Muscle of back (tissue), 11 donors: Measurements from ENCODE around the gene PCDH9. TPM values are rescaled to one million over a fixed set of nuclear protein-coding genes. Genes with fewer than 3 reads are reported as not detected.

Experiments
- DNase-seq, 3 donors: peaks; one replicate each; pipeline versions ENCODE4 v3.0.0 to v3.0.0-alpha.2; 2013
- polyA plus RNA-seq, 10 donors: library from polyadenylated mRNA; unstranded; fragments of 120-200 nt; gene quantifications; one replicate each; pipeline ENCODE4 v1.2.1, GENCODE V29; 2013; ENCODE audit not compliant: insufficient read length in 10 of 10

PCDH9 gene
- polyA plus RNA-seq, 10 donors: 2.1 to 5.4 (median 3.2) TPM

- DNase-seq: no peak
Measured at GRCh38 chr13:66992183-66992582, 238.0 kb downstream of the PCDH9 start.

GRCh38 chr13:66984241-66984640 is 245.9 kb downstream of the PCDH9 start:
- DNase-seq: no peak

GRCh38 chr13:66981912-66982311 is 248.2 kb downstream of the PCDH9 start:
- DNase-seq: no peak

GRCh38 chr13:66977161-66977560 is 253.0 kb downstream of the PCDH9 start:
- no peak for DNase-seq

- no peak for DNase-seq
Measured at GRCh38 chr13:66974889-66975288, 255.2 kb downstream of the PCDH9 start.

- no peak for DNase-seq
Measured at GRCh38 chr13:66974174-66974573, 256.0 kb downstream of the PCDH9 start.

GRCh38 chr13:66972659-66973058 is 257.5 kb downstream of the PCDH9 start:
- no peak for DNase-seq

GRCh38 chr13:66971004-66971403 is 259.1 kb downstream of the PCDH9 start:
- no peak for DNase-seq

- no peak for DNase-seq
Measured at GRCh38 chr13:66969291-66969690, 260.8 kb downstream of the PCDH9 start.

- DNase-seq: no peak
Measured at GRCh38 chr13:66967811-66968597, 262.1 kb downstream of the PCDH9 start.

- DNase-seq: no peak
Measured at GRCh38 chr13:66965181-66965580, 265.0 kb downstream of the PCDH9 start.

- no peak for DNase-seq
Measured at GRCh38 chr13:66962953-66963352, 267.2 kb downstream of the PCDH9 start.

- no peak for DNase-seq
Measured at GRCh38 chr13:66958611-66959010, 271.5 kb downstream of the PCDH9 start.

GRCh38 chr13:66952507-66952906 is 277.6 kb downstream of the PCDH9 start:
- no peak for DNase-seq

- DNase-seq: no peak
Measured at GRCh38 chr13:66951426-66951825, 278.7 kb downstream of the PCDH9 start.

GRCh38 chr13:66950666-66951065 is 279.5 kb downstream of the PCDH9 start:
- no peak for DNase-seq

GRCh38 chr13:66948910-66949309 is 281.2 kb downstream of the PCDH9 start:
- no peak for DNase-seq

GRCh38 chr13:66943530-66943929 is 286.6 kb downstream of the PCDH9 start:
- DNase-seq: no peak

GRCh38 chr13:66940113-66940512 is 290.0 kb downstream of the PCDH9 start:
- no peak for DNase-seq

- DNase-seq: no peak
Measured at GRCh38 chr13:66937423-66937822, 292.7 kb downstream of the PCDH9 start.

GRCh38 chr13:66933994-66934393 is 296.1 kb downstream of the PCDH9 start:
- peak in 1 of 3 donors; percentile 23 for DNase-seq

- no peak for DNase-seq
Measured at GRCh38 chr13:66933527-66933926, 296.6 kb downstream of the PCDH9 start.

- no peak for DNase-seq
Measured at GRCh38 chr13:66927562-66927961, 302.6 kb downstream of the PCDH9 start.
